AG04450 (cell line): ENCODE measurements around the gene ITGA7. TPM values are rescaled to one million over a fixed set of nuclear protein-coding genes. Genes with fewer than 3 reads are reported as not detected.
A peak's percentile ranks its signal among the peaks of the same experiment; 100 is the strongest.

Experiments
- CTCF ChIA-PET: fragments of 300-600, 350-600 bp; formaldehyde crosslinking; extraction: SDS; loops from one replicate; lab custom pipeline; 2022; ENCODE audit warnings: antibody characterized with exemption, inconsistent platforms; lab: Charles Lee
- POLR2A ChIA-PET: fragments of 350-600 bp; formaldehyde crosslinking; extraction: SDS; loops from one replicate; lab custom pipeline; 2021; ENCODE audit warnings: antibody characterized with exemption, inconsistent platforms; lab: Yijun Ruan, JAX
- DNase-seq: peaks from one replicate; pipeline ENCODE4 v3.0.0-alpha.2; 2011; ENCODE audit warnings: low read depth, low spot score
- H3K27ac ChIP-seq: one replicate; pipeline ENCODE4 v1.5.1; 2012; ENCODE audit warnings: low read depth, low read length, control low read depth
- H3K27me3 ChIP-seq: one replicate; pipeline ENCODE4 v1.6.0; 2012; ENCODE audit warnings: low read length; ENCODE audit not compliant: control insufficient read depth, insufficient read depth
- H3K4me3 ChIP-seq: 2 replicates; pipeline ENCODE4 v1.5.1; 2011; ENCODE audit warnings: mild to moderate bottlenecking, low read depth, low read length, control low read depth
- H3K9me3 ChIP-seq: 2 replicates; pipeline ENCODE4 v1.5.1; 2012; ENCODE audit warnings: low read length; ENCODE audit not compliant: control insufficient read depth, insufficient read depth
- polyA plus RNA-seq: library from polyadenylated mRNA; depleted of rRNA; stranded (reverse); fragments of >200 nt; gene quantifications from 2 replicates; pipeline ENCODE4 v1.2.3, GENCODE V29; 2011
- TF ChIP-seq, protein P1 (sequence below): IDR thresholded peaks from 2 replicates; pipeline ENCODE4 v1.5.1; 2011; ENCODE audit warnings: low read depth, low read length, control low read depth, inconsistent platforms

ITGA7 gene
- polyA plus RNA-seq, 1 experiment, result 9.1 TPM

DNA sequence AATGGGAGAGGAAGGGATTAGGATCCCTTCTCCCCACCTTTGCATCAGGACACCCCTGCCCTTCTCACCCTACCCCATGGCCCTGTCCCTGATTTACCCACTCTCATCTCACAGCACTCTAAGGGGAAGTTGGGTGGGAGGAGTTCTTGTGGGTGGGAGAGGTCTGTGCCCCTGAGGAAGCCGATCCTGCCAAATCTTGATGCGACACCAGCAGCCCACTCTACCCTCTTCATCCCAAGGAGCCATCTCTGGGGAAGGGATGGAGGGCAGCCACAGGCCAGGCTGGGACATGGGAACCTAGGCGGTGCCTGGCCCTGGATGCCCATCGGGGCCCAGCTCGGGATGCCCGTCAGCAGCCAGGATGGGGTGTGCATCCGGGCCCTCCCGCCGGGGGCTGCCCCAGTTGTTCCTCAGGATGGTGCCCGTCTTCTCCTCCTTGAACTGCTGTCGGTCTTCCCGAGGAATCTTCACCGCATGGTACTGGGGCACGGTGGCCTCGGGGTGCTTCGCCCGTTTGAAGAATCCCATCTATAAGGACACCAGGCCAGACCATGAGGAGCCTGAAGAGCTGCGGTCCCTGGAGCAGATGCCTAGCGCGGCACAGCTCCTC, 22.8 kb downstream of the ITGA7 start:
- ChIA-PET CTCF (no interaction called here), POLR2A (no interaction called here)
- H3K4me3 ChIP-seq, result no peak overlapping the region
- TF ChIP-seq, protein P1, sequence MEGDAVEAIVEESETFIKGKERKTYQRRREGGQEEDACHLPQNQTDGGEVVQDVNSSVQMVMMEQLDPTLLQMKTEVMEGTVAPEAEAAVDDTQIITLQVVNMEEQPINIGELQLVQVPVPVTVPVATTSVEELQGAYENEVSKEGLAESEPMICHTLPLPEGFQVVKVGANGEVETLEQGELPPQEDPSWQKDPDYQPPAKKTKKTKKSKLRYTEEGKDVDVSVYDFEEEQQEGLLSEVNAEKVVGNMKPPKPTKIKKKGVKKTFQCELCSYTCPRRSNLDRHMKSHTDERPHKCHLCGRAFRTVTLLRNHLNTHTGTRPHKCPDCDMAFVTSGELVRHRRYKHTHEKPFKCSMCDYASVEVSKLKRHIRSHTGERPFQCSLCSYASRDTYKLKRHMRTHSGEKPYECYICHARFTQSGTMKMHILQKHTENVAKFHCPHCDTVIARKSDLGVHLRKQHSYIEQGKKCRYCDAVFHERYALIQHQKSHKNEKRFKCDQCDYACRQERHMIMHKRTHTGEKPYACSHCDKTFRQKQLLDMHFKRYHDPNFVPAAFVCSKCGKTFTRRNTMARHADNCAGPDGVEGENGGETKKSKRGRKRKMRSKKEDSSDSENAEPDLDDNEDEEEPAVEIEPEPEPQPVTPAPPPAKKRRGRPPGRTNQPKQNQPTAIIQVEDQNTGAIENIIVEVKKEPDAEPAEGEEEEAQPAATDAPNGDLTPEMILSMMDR, result no peak
- DNase-seq, result no peak
- H3K27ac ChIP-seq, result no peak overlapping the region
- H3K9me3 ChIP-seq, result no peaks in the 10 kb centered on the region
- H3K27me3 ChIP-seq, result peaks cover 9% of the 10 kb centered on the region

DNA sequence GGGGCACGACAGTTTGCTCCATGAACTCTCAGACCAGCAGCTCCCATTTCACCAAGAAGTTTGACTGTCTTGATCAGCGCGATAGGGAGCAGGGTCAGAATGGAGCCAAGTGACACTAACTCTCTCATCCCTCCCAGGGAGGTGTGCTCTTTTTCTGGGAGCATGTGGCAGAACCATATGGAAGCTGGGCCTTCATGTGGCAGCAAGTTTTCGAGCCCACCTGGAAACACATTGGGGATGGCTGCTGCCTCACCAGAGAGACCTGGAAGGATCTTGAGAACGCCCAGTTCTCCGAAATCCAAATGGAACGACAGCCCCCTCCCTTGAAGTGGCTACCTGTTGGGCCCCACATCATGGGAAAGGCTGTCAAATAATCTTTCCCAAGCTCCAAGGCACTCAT, 24.0 kb downstream of the ITGA7 start:
- TF ChIP-seq, protein P1, result no peak
- Histone ChIP-seq H3K4me3 (no peak overlapping the region), H3K27me3 (peaks cover 9% of the 10 kb centered on the region), H3K27ac (no peak overlapping the region), H3K9me3 (no peaks in the 10 kb centered on the region)
- POLR2A ChIA-PET, result no interaction called here
- DNase-seq, result no peak
- CTCF ChIA-PET, result no interaction called here

DNA sequence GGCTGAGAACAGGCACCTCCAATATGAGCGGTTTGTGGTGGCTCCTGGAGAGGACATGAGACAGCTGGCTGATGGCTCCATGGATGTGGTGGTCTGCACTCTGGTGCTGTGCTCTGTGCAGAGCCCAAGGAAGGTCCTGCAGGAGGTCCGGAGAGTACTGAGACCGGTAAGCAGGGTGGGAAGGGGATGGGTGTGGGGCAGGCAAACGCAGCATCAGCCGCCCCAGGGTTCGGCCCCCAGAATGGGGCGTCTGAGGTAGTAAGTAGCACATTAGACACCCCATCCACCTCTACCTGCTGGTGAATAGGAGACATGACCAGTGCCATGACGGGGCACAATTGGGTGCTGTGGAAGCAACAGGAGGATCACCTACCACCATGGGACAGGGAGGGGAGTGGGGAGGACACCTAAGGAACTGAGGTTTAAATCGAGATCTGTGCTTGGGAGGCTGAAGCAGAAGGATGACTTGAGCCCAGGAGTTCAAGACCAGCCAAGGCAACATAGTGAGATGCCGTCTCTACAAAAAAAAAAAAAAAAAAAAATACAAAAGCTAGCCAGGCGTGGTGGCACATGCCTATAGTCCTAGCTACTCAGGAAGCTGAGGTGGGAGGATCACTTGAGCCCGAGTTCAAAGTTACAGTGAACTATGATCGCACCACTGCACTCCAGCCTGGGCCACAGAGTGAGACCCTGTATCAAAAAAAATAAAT, 25.5 kb downstream of the ITGA7 start:
- TF ChIP-seq, protein P1, result no peak
- H3K4me3 ChIP-seq, result no peak overlapping the region; the same call in 1 of the 2 replicates
- ChIA-PET CTCF (interaction anchor here (0.7 to 1.6 kb wide), 6 partner anchors 9 to 250 kb away, joined by 3 to 6 read pairs (median 4); no protein-coding TSS in a partner anchor), POLR2A (no interaction called here)
- no peaks in the 10 kb centered on the region for H3K9me3 ChIP-seq
- no peak overlapping the region for H3K27ac ChIP-seq
- peaks cover 9% of the 10 kb centered on the region for H3K27me3 ChIP-seq
- no peak for DNase-seq

DNA sequence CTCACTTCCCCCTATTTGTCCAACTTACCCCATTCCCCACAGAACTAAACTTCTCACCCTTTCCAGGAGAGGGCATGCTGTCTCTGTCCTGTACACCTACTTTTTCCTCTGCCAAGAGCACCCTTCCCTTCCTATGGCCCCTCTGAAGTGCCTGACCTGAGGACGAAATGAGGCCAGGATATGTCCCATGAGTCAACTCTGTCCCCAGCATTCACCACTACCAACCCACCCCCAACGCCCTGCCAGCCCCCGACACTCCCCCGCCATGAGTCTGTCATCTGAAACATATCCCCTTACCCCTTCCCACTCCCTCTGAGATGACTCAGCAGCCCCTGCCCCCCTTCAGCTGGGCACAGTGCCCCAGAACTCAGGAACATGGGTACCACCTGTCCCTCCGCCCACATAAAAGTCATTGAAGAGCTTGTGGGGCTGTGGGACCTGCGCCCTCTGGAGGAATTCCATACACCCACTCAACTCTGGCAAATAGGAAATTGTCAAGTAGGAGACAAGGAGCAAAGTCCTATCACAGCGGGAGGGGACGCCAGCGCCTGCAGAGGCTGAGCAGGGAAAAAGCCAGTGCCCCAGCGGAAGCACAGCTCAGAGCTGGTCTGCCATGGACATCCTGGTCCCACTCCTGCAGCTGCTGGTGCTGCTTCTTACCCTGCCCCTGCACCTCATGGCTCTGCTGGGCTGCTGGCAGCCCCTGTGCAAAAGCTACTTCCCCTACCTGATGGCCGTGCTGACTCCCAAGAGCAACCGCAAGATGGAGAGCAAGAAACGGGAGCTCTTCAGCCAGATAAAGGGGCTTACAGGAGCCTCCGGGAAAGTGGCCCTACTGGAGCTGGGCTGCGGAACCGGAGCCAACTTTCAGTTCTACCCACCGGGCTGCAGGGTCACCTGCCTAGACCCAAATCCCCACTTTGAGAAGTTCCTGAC, 26.3 kb downstream of the ITGA7 start:
- TF ChIP-seq, protein P1, result no peak; the same call in none of the 2 replicates
- no peak for DNase-seq
- ChIA-PET POLR2A (no interaction called here), CTCF (interaction anchor here (1.0 to 1.6 kb wide), 4 partner anchors 15 to 56 kb away, joined by 3 to 6 read pairs (median 4); no protein-coding TSS in a partner anchor)
- no peaks in the 10 kb centered on the region for H3K9me3 ChIP-seq
- H3K27me3 ChIP-seq, result peaks cover 9% of the 10 kb centered on the region
- peak overlapping the region; percentile 41 for H3K4me3 ChIP-seq
- no peak overlapping the region for H3K27ac ChIP-seq
